NCI-H460 (cell line): ENCODE measurements around the gene ZNF653. TPM values are rescaled to one million over a fixed set of nuclear protein-coding genes. Genes with fewer than 3 reads are reported as not detected.
"Not testable (repeated sequence)": the region's sequence is repeated elsewhere in the genome, so short reads cannot be mapped to it uniquely, and the experiment has no call there.

Experiments
- DNase-seq: peaks from one replicate; pipeline ENCODE4 v3.0.0-alpha.2; 2016; ENCODE audit warnings: low read depth; ENCODE audit errors: extremely low read depth
- total RNA-seq: library from RNA; depleted of rRNA; stranded (reverse); fragments of >200 nt; shearing (Covaris generic); gene quantifications from 2 replicates; pipeline ENCODE4 v1.2.3, GENCODE V29; 2014

ZNF653 gene
- total RNA-seq, 1 experiment from 2014 or later: 5.2 TPM

DNA sequence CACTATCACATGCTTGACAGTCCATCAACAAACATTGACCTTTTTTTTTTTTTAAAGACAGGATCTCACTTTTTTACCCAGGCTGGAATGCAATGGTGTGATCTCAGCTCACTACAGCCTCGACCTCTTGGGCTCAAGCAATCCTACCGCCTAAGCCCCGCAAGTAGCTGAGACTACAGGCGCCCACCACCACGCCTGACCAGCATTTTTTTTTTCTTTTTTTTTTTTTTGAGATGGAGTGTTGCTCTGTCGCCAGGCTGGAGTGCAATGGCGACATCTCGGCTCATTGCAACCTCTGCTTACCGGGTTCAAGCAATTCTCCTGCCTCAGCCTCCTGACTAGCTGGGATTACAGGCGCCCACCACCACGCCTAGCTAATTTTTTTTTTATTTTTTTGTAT is 46.7 kb downstream of the ZNF653 start:
- DNase-seq: not testable (repeated sequence)

DNA sequence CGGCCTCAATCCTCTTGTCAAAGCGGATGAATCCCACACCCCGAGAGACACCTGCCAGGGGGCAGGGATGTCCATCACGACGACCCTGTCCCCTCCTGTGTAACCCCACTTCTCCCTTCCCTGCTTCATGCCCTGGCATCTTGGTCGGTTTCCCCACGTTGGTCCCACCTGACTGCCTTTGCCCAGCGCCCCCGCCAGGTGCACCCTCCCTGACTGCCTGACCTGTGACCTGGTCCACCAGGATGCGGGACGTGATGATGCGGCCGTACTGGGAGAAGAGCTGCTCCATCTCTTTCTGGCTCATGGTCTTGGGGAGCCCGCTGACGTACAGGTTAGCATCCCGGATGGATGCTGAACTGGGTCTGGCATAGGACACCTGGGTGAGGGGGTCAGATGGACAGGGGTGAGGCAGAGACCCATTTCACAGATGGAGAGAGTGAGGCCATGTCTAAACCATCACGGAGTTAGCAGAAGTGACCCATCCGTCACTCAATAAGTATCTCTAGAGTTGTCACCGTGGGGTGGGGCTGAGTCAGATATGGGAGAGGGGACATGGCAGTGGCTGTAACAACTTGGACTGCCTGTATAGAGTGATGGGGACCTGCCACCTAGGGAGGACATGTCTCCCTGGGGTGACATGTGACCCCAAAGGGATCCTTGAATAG is 47.3 kb downstream of the ZNF653 start:
- no peak for DNase-seq

DNA sequence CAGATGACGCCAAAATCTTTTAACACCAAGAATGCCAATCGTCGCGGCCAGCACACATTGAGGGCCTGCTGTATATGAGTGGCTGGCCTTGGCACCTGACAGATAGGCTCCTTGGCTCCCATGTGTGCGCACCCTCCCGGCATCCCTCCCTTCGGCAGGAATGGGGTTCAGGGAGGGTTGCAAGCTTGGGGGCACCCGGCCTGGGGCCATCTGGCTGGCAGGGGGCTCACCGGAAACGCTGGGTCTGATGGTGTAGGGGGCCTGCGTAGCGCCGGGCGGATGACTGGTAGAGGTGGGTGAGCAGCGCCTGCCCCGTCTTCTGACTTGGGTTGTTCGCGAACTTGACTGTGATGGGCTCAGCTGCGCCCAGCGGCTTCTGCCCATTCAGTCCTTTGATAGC is 47.8 kb downstream of the ZNF653 start:
- no peak for DNase-seq

DNA sequence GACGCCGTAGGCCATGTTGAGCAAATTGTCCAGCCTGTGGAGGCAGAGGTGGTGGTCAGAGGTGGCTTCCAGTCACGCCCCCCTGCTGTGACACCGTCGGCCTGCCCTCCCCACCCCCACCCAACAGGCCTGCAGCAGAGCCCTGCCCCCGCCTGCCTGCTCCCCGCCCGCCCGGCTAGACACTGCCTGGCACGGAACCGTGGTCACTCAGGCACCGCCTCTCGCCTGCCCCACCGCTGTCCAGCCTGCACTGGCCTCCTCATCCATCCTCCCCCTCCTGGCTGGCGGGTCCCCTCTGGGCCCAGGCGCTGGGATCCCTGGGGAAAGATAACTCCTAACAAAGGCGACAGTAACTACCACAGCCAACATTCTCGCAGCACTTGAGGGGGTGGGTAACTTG is 48.5 kb downstream of the ZNF653 start:
- DNase-seq: no peak

DNA sequence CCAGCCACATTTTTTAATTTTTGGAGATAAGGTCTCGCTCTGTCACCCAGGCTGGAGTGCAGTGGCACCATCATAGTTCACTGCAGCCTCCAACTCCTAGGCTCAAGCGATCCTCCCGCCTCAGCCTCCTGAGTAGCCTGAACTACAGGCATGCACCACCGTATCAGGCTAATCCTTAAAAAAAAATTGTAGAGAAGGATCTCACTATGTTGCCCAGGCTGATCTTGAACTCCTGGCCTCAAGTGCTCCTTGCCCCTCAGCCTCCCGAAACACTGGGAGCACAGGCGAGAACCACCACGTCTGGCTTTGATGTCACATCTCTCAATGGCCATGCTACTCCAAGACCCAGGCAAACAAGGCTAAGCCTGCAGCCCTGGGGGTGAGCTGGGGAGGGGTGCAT is 49.0 kb downstream of the ZNF653 start:
- DNase-seq: no peak

DNA sequence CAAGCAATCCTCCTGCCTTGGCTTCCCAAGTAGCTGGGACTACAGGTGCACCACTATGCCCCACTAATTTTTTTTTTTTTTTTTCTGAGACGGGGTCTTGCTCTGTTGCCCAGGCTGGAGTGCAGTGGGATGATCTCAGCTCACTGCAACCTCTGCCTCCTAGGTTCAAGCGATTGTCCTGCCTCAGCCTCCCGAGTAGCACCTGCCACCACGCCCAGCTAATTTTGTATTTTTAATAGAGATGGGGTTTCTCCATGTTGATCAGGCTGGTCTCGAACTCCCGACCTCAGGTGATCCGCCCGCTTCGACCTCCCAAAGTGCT is 50.4 kb downstream of the ZNF653 start:
- DNase-seq: not testable (repeated sequence)

DNA sequence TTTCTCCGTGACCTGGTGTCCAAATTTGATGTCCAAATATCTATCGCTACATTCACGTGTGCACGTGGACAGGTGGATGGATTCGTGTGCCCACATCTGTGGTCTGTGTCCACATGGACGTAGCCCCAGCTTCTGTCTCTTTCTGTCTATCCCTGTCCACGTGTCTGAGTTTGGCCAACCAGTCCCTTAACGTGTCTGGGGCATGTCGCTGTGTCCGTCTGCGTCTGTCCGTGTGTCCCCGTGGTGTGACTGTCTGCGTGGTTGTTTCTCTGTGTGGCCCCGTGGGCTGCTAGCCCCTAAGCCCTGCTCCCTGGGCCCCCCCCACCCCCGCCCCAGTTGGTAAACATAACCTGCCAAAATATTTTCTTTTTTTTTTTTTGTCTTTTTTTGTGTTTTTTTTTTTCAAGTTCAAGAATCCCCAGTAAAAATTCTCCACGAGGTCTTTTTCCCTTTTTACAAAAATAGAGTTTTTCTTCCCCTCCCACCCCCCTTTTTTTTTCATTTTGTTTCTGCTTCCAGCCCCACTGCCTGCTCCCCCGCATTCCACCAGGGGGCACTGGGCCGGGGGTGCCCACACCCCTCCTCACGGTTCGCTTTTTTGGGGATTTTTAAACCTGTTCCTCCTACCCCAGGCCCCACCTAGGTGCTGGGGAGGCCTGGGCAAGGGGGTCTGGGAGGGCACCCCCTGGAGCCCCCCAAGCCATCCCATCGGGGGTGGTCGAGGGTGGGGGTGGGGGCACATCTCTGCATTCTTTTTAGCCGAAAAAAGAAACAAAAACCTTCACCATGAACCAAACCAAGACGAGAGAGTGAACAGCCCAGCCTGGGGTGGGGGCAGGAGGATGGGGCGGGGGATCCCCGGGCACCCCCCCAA is 51.9 kb downstream of the ZNF653 start:
- no peak for DNase-seq

DNA sequence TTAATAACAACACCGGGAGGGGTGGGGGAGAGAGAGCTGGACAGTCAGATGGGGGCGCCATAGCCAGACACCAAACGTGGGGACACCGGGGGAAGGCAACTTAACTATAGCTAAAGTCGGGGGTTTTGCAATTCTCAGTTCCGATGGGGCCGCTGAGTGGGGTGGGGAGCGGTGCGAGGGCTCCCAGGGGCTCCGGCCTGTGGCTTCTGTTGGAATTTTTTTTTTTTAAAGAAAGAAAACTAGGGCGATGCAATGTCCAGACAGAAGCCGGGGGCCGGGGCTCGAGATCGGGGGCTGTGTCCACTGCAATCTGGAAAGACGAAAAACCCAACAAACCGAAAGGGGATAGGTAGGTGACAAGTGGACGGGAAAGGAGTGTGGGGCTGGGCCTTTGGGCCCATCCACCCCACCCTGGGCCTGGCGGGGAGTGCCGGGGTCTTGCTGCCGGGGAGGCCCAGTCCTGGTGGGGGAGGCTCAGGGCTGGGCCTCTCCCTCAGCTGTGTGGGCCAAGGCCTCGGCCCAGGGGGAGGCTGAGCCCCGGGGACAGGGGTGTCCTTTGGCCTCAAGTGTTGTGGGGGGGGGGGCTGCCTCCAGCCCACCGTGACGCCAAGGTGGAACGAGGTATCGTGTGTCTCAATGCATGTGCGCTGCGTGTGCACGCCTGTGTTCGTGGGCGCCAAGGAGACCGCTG is 52.9 kb downstream of the ZNF653 start:
- DNase-seq: no peak

DNA sequence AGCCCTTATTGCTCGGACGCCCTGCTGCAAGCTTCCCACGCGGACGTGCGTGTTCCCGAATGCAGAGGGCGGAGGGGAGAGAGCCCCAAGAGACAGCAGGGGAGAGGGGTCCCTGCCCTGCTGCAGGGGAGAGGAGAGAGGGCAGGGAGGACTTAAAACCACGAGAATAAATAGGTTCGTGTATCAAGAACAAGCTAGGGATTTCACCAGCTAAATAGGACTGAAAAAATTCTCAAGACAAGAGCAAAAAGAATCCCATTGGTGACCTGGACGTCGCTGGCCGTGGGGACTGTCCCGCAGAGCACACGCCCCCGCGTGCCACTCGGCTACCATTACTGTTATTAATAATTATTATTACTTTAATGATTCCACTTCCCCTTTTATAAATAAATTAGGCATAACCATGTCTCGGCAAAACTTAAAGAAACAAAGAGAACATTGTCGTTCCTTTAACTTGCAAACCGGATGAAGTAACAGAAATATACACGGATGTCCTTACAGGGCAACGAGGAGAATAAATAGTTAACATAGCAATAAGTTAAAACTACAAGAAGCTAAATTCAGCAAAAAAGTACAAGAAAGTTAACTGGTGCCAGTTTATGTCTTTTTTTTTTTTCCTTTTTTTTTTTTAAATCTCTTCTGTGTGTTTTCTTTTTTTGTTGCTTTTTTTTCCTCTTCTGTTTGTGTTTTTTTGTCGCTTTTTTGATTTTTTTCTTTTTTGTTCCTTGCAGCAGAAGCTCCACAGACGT is 53.6 kb downstream of the ZNF653 start:
- no peak for DNase-seq

DNA sequence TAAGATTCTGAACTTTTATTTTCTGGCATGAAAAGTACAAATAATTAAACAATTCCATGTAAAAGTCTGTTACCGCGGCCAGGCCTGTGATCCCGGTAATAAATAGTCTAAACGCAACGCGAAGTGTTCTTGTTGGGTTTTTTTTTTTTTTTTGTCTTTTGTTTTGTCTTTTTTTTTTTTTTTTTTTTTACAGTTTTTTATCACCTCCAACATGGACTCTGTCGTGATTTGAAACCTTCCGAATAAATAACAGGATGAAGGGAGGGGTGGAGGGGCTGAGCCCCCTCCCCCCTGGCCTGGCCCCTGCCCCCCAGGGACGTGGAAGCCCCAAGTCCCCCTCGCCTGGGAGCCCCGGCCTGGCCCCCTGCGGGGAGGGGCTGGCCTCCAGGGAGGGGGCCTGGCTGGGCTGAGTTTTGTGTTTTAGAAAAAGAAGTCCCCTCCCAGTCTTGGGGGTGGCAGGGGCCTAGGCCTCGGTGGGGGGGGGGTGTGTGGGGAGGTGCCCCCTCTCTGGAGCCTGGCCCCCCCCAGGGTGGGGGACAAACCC is 54.2 kb downstream of the ZNF653 start:
- no peak for DNase-seq

DNA sequence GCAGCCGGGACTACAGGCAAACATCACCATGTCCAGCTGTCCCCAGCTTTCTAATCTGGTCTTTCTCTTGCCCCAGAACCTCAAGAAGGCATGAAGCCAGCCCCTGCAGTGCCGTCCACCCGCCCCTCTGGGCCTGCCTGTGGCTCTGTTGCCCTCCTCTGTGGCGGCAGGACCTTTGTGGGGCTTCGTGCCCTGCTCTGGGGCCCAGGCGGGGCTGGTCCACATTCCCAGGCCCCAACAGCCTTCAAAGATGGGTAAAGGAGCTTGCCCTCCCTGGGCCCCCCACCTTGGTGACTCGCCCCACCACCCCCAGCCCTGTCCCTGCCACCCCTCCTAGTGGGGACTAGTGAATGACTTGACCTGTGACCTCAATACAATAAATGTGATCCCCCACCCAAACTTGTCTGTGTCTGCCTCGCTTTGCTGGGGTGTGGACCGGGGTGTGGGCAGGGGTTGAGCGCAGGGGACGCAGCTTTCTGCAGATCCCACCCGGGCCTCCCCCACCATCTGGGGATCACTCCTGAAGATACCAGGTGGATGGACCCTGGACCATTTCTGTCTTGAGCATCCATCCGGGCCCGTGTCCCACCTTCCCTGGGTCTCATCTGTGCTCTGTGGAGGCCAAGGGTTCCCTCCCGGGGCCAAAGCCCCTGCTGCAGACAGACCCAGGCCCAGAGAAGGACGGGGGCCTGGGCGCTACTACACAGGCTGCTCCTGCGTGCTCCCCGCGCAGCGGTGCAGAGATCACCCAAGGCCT is 54.9 kb downstream of the ZNF653 start:
- no peak for DNase-seq

DNA sequence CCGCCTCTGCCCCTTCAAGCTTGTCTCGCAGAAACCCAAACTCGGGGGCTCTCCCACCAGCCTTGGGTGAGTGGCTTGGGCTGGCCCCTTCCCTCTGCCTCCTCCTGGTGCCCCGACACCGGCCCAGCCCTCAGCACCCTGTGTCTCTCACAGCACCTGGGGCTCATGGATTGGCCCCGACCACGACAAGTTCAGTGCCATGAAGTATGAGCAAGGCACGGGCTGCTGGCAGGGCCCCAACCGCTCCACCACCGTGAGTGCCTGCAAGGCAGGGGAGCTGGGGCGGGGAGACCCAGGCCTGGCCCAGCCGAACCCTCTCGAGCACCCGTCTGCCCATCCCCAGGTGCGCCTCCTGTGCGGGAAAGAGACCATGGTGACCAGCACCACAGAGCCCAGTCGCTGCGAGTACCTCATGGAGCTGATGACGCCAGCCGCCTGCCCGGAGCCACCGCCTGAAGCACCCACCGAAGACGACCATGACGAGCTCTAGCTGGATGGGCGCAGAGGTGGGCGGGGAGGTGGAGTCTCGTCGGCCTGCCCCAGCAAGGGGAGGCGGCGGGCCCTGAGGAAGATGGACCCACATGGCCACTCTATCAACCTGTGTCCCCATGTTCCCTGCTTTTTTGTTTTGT is 56.6 kb downstream of the ZNF653 start:
- no peak for DNase-seq

DNA sequence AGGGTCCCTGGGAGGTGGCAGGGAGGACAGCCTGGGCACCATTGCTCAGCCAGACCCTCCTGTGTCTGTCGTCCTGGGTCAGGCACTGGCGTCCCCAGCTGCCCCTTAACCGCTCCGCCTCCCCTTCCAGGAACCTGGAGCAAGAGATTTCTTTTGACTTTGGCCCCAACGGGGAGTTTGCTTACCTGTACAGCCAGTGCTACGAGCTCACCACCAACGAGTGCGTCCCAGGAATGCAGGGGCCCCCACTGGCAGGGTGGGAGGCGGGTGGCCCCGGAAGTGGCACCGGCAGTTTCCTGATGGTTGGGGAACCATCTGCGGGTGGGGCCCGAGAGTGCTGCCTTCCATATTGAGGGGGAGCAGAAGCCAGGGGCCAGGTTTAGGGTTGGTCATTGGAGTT is 57.2 kb downstream of the ZNF653 start:
- DNase-seq: no peak

DNA sequence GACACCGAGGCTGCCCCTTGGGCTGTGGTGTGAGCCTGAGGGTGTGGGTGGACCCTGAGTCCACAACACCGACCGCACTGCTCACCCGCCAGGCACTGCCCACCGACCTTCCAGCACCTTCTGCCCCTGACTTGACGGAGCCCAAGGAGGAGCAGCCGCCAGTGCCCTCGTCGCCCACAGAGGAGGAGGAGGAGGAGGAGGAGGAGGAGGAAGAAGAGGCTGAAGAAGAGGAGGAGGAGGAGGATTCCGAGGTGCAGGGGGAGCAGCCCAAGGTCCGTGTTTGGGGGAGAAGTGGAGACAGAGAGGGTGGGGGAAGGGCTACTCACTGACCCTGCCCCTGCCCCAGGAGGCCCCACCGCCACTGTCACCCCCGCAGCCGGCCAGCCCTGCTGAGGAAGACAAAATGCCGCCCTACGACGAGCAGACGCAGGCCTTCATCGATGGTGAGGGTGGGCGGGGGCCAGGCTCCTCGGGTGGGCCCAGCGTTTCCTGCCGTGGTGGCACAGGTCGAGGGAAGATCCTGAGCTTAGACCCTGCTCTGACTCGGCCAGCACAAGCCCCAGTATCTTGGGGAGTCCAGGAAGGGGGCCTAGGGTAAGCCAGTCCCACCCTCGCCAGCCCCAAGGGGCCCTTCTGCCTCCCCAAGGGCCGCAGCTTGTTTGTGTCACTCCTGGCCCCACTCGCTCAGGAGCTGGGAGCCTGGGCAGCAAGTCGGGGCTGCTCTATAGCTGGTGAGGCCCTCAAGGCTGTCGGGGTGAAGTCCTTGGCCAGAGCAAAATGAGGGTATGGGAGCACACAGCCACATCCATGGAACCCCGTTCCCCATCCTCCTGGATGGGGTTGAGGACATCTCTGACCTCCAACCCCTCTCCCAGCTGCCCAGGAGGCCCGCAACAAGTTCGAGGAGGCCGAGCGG is 58.0 kb downstream of the ZNF653 start:
- DNase-seq: no peak

DNA sequence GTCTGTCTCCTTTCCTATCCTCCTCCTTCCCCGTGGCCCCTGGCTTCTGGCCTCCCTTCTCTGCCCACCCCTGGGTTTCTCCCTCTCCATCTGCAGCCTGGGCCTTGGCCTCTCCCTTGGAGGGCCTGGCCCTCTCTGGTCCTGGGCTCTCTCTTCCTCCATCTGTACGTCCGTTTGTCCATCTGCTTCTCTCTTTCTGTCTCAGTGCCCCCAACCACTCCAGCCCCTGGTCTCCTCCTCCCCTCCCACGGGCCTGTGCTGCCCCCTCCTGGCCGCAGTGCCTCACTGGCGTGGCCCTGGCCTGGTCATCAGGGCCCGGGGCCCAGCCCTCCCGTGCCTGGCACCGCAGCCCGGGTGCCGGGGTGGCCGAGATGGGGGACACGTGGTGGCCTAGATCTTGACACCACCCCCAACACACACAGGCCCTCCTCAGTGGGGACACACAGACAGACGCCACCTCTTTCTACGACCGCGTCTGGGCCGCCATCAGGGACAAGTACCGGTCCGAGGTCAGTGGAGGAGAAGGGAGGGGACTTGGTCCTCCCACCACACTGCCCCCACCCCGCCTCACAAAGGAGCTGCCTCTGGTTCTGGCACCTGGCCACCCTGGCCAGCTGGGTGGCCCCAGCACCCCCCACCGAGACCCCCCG is 58.9 kb downstream of the ZNF653 start:
- peak; percentile 31 for DNase-seq

DNA sequence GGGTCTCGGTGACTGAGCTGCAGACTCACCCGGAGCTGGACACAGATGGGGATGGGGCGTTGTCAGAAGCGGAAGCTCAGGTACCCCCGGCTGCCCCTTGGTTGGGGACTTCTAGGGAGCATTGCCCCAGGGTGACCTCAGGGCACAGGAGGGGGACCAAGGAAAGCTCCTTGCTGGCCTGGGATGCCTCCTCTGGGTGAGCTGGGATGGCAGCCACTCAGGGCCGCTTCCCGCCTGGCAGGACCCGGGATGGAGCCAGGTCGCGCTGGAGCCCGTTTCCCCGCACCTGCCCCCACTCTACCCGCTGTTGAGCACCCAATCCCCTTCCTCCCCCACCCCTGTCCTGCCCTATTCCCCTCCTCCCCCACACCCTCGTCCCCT is 59.4 kb downstream of the ZNF653 start:
- DNase-seq: no peak

DNA sequence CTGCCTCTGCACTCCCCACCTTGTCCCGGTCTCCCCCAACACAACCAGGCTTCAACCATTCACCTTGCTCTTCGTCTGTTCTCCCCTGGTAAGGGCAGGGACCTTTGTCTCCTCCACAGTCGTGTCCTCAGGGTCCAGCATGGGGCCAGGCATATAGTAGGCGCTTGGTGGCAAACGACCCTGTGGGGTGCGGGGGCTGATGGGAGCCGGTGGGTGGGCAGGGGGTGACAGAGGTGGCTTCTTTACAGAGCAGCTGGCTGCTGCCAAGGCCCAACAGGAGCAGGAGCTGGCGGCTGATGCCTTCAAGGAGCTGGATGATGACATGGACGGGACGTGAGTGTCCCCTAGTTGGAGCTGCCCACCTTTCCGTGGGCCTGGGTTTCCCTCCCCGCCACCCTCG is 60.5 kb downstream of the ZNF653 start:
- no peak for DNase-seq

DNA sequence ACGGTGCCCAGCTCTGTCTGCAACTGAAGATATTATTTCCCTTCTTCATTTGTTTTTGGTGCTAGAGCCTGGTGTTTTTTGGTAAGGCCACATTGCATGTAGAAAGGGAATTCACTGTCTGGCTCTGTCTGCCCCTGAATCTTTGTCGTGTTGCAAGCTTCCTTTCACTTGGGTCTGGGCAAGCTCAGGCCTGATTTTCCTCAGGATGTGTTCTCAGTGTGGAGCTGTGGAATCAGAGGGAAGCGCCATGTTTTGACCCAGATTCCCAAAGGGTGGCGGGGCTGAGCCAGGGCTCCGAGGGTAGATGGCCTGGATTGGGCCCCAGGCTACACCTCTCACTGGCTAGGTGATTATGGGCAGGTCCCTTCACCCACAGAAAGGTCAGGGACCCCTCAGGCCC is 61.6 kb downstream of the ZNF653 start:
- DNase-seq: no peak
